ENCODE results near the gene ATP4B.

The ATP4B gene

GRCh38 chr13:113639616-113640262, 18.3 kb downstream of the ATP4B start:
- no peak for TF ChIP-seq CTCF (conservative IDR thresholded peaks at IDR 0.05; ENCODE audit: low read length)
- DNase-seq (ENCODE audit: low read depth), result peak; percentile 28
- H3K4me3 ChIP-seq (ENCODE audit: low read length), result no peak overlapping the region

GRCh38 chr13:113638806-113639205, 19.2 kb downstream of the ATP4B start:
- no peak for TF ChIP-seq CTCF (conservative IDR thresholded peaks at IDR 0.05; ENCODE audit: low read length)
- H3K4me3 ChIP-seq (ENCODE audit: low read length), result no peak overlapping the region
- no peak for DNase-seq (ENCODE audit: low read depth)

- no peak overlapping the region for H3K4me3 ChIP-seq (ENCODE audit: low read length)
- TF ChIP-seq CTCF (conservative IDR thresholded peaks at IDR 0.05; ENCODE audit: low read length), result no peak
- no peak for DNase-seq (ENCODE audit: low read depth)
Measured at GRCh38 chr13:113638173-113638746, 19.7 kb downstream of the ATP4B start.

- no peak for TF ChIP-seq CTCF (conservative IDR thresholded peaks at IDR 0.05; ENCODE audit: low read length)
- DNase-seq (ENCODE audit: low read depth), result no peak
- no peak overlapping the region for H3K4me3 ChIP-seq (ENCODE audit: low read length)
Measured at GRCh38 chr13:113637262-113638160, 20.5 kb downstream of the ATP4B start.

- H3K4me3 ChIP-seq (ENCODE audit: low read length), result no peak overlapping the region
- no peak for DNase-seq (ENCODE audit: low read depth)
- TF ChIP-seq CTCF (conservative IDR thresholded peaks at IDR 0.05; ENCODE audit: low read length), result no peak
Measured at GRCh38 chr13:113636266-113636963, 21.6 kb downstream of the ATP4B start.

GRCh38 chr13:113635709-113636108, 22.3 kb downstream of the ATP4B start:
- no peak for TF ChIP-seq CTCF (conservative IDR thresholded peaks at IDR 0.05; ENCODE audit: low read length)
- no peak overlapping the region for H3K4me3 ChIP-seq (ENCODE audit: low read length)
- no peak for DNase-seq (ENCODE audit: low read depth)
